Measurements from ENCODE around the gene SLC7A1.

DNA sequence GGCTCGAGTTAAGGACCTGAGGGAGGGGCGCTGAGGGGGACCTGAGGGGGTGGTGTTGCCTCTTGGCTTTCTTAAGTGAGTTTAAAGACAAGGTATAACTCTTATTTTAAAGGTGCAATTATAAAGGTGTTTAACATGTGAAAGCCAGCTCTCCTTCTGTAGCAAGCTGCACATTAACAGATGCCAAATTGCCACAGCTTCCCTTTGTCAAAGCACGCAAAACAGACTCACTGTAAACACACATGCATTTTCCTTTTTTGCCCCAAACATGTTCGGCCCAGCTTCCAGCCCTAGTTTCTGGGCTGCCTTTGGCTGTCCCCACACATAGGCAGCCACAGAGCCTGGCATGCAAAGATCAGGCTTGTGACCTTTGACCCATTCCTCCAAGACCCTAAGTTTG lies 111.9 kb downstream of the SLC7A1 start:
- TF ChIP-seq CTCF (IDR thresholded peaks at IDR 0.05), result no peak
- no peak for TF ChIP-seq POLR2A (IDR thresholded peaks at IDR 0.05)
- no peak for TF ChIP-seq POLR2AphosphoS5 (IDR thresholded peaks at IDR 0.05)

Data from breast epithelium (tissue), 3 donors.